ENCODE measurements around the gene PRDM10. TPM values are rescaled to one million over a fixed set of nuclear protein-coding genes. Genes with fewer than 3 reads are reported as not detected.

PRDM10 gene
- total RNA-seq, 1 experiment from 2014 or later: 9.2 TPM

- Histone ChIP-seq H3K36me3 (ENCODE audit: control insufficient read depth in 1 of 2, insufficient read depth in 2 of 2, low read length in 2 of 2) (no peaks in the 10 kb centered on the region), H3K4me2 (ENCODE audit: low read length) (no peak overlapping the region), H3K27me3 (ENCODE audit: insufficient read depth, low read length) (no peaks in the 10 kb centered on the region), H2AFZ (ENCODE audit: low read depth, low read length, poor library complexity, severe bottlenecking) (no peak overlapping the region), H3K27ac (ENCODE audit: low read depth, low read length) (no peak overlapping the region), H3K9me3 (ENCODE audit: control insufficient read depth in 1 of 2, insufficient read depth in 1 of 2, low read depth in 1 of 2, low read length in 2 of 2) (no peaks in the 10 kb centered on the region), H3K9me2 (ENCODE audit: insufficient read depth) (no peaks in the 10 kb centered on the region), H4K20me1 (ENCODE audit: insufficient read depth) (no peaks in the 10 kb centered on the region), H3K4me3 (replicated peaks in 1 of 2; ENCODE audit: low read depth in 1 of 2, low read length in 2 of 2) (no peak overlapping the region), H3K4me1 (ENCODE audit: control insufficient read depth in 1 of 2, insufficient read depth in 2 of 2, low read length in 2 of 2) (peaks cover 9 to 25% of the 10 kb centered on the region in 2 experiments; a peak in 3 of 4 replicates), H3K79me2 (ENCODE audit: insufficient read depth, low read length) (peaks cover 30% of the 10 kb centered on the region), H3K9ac (ENCODE audit: low read length) (no peak overlapping the region)
- intact Hi-C loops (cut with micrococcal nuclease): no loop called here
- CTCF ChIA-PET: interaction anchor here (0.7 kb wide), 1 partner anchor 136 kb away, joined by 3 read pairs; no protein-coding TSS in a partner anchor
- no peak for TF ChIP-seq SRF (IDR thresholded peaks at IDR 0.05; ENCODE audit: low read depth)
- no peak for TF ChIP-seq CBX3 (IDR thresholded peaks at IDR 0.05; ENCODE audit: low read depth)
- no peak for TF ChIP-seq FOSL1 (IDR thresholded peaks at IDR 0.05; ENCODE audit: low read depth)
- TF ChIP-seq YY1 (IDR thresholded peaks at IDR 0.05; ENCODE audit: extremely low read depth, insufficient replicate concordance, low read depth, low read length): no peak
- no peak for TF ChIP-seq JUND (IDR thresholded peaks at IDR 0.05)
- TF ChIP-seq, protein P1, sequence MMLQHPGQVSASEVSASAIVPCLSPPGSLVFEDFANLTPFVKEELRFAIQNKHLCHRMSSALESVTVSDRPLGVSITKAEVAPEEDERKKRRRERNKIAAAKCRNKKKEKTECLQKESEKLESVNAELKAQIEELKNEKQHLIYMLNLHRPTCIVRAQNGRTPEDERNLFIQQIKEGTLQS (IDR thresholded peaks at IDR 0.05): no peak
- TF ChIP-seq SIN3A (IDR thresholded peaks at IDR 0.05; ENCODE audit: low read depth): no peak
- TF ChIP-seq CTCF (IDR thresholded peaks at IDR 0.05 in 2 of 3, conservative IDR thresholded peaks at IDR 0.05 in 1 of 3; ENCODE audit: borderline replicate concordance in 1 of 3, insufficient read depth in 1 of 3, low read depth in 2 of 3, low read length in 2 of 3): no peak
- no peak for TF ChIP-seq ELF1 (IDR thresholded peaks at IDR 0.05; ENCODE audit: borderline replicate concordance, low read depth)
- no peak for TF ChIP-seq ZNF274 (IDR thresholded peaks at IDR 0.05; ENCODE audit: low read depth, low read length)
- no peak for TF ChIP-seq MAX (IDR thresholded peaks at IDR 0.05)
- TF ChIP-seq CEBPB (IDR thresholded peaks at IDR 0.05; ENCODE audit: low read depth): no peak
- TF ChIP-seq ZFX (IDR thresholded peaks at IDR 0.05): no peak
- no peak for TF ChIP-seq RAD21 (IDR thresholded peaks at IDR 0.05; ENCODE audit: low read depth)
- no peak for TF ChIP-seq EZH2 (IDR thresholded peaks at IDR 0.05)
- TF ChIP-seq EZH2phosphoT487 (IDR thresholded peaks at IDR 0.05; ENCODE audit: borderline replicate concordance): no peak
- ATAC-seq (no peak), DNase-seq (ENCODE audit: low read depth, low spot score) (no peak)
- POLR2A ChIA-PET: no interaction called here
- RAD21 ChIA-PET (ENCODE audit: low non-redundant PET in 1 of 2, low total read pairs in 2 of 2, uncharacterized antibody in 2 of 2, unreplicated experiment in 2 of 2): no interaction called here
- no TSS peak for BruUV-seq (replicated peaks)
Observed at GRCh38 chr11:129996113-129996870, 6.3 kb downstream of the PRDM10 start.
